B cell (primary cell): ENCODE data around the gene LRRC14B.

Experiments
- CTCF ChIP-seq: fragments of 200-600 bp; IDR thresholded peaks from one replicate; pipeline ENCODE4 v1.8.0; 2022; ENCODE audit warnings: antibody characterized with exemption, mild to moderate bottlenecking
- EZH2 ChIP-seq: IDR thresholded peaks from 2 replicates; pipeline ENCODE4 v1.6.1; 2012; ENCODE audit warnings: borderline replicate concordance, low read depth, mild to moderate bottlenecking, moderate library complexity, low read length; ENCODE audit not compliant: insufficient read depth, poor library complexity, severe bottlenecking

- no peak for TF ChIP-seq CTCF
- TF ChIP-seq EZH2 = no peak
Measured at GRCh38 chr5:190366-191035, 794 bp upstream of the LRRC14B start.
